Keratinocyte (primary cell): Measurements from ENCODE around the gene SRCIN1. TPM values are rescaled to one million over a fixed set of nuclear protein-coding genes. Genes with fewer than 3 reads are reported as not detected.
"Not testable (repeated sequence)": the region's sequence is repeated elsewhere in the genome, so short reads cannot be mapped to it uniquely, and the experiment has no call there.

Experiments
- DNase-seq: peaks from one replicate; pipeline ENCODE4 v3.0.0-alpha.2; 2011; ENCODE audit warnings: low read depth, missing footprints, low spot score
- FAIRE-seq: peaks from 2 replicates; lab custom pipeline; 2011; peaks lifted over from hg19 to GRCh38; lab: Jason Lieb, UNC
- H2AFZ ChIP-seq: 2 replicates; pipeline ENCODE4 v1.6.0; 2012; ENCODE audit warnings: low read length, control low read depth, inconsistent platforms; ENCODE audit not compliant: control insufficient read depth
- H3K27ac ChIP-seq: 2 replicates; pipeline ENCODE4 v1.5.1; 2011; ENCODE audit warnings: low read length; ENCODE audit not compliant: control insufficient read depth, insufficient read depth
- H3K27me3 ChIP-seq: 3 replicates; pipeline ENCODE4 v1.6.0; 2011; ENCODE audit warnings: low read length; ENCODE audit not compliant: control insufficient read depth, insufficient read depth; ENCODE audit errors: extremely low read depth
- H3K36me3 ChIP-seq, 2 experiments: 2 replicates in 1 of 2; 3 replicates in 1 of 2; pipeline ENCODE4 v1.5.1; 2011; ENCODE audit warnings: low read length in 2 of 2, mild to moderate bottlenecking in 1 of 2; ENCODE audit not compliant: control insufficient read depth in 2 of 2, insufficient read depth in 2 of 2; ENCODE audit errors: extremely low read depth in 1 of 2
- H3K4me1 ChIP-seq: 3 replicates; pipeline ENCODE4 v1.5.1; 2011; ENCODE audit warnings: low read length; ENCODE audit not compliant: control insufficient read depth, insufficient read depth; ENCODE audit errors: extremely low read depth
- H3K4me2 ChIP-seq: 3 replicates; pipeline ENCODE4 v1.6.0; 2011; ENCODE audit warnings: low read depth, low read length; ENCODE audit not compliant: control insufficient read depth, insufficient read depth; ENCODE audit errors: extremely low read depth
- H3K4me3 ChIP-seq, 3 experiments: fragments of 200-600 bp in 1 of 3; sonication (generic) in 1 of 3; 2 replicates in 2 of 3; 3 replicates in 1 of 3; pipeline ENCODE4 v1.5.1; 2011 to 2016; ENCODE audit warnings: low read length in 3 of 3, mild to moderate bottlenecking in 3 of 3, control low read depth in 2 of 3, inconsistent platforms in 1 of 3, low read depth in 1 of 3, mixed read lengths in 1 of 3, mixed run types in 1 of 3, moderate library complexity in 1 of 3; ENCODE audit not compliant: control insufficient read depth in 2 of 3, insufficient read depth in 2 of 3; ENCODE audit errors: extremely low read depth in 1 of 3
- H3K79me2 ChIP-seq: 2 replicates; pipeline ENCODE4 v1.6.0; 2012; ENCODE audit warnings: low read length; ENCODE audit not compliant: control insufficient read depth, insufficient read depth
- H3K9ac ChIP-seq: 3 replicates; pipeline ENCODE4 v1.6.0; 2011; ENCODE audit warnings: low read length; ENCODE audit not compliant: control insufficient read depth, insufficient read depth; ENCODE audit errors: extremely low read depth
- H3K9me1 ChIP-seq: 3 replicates; pipeline ENCODE4 v1.6.0; 2011; ENCODE audit warnings: low read length; ENCODE audit not compliant: control insufficient read depth, insufficient read depth; ENCODE audit errors: extremely low read depth
- H3K9me3 ChIP-seq: 2 replicates; pipeline ENCODE4 v1.5.1; 2012; ENCODE audit warnings: low read depth, low read length; ENCODE audit not compliant: control insufficient read depth
- H4K20me1 ChIP-seq: 3 replicates; pipeline ENCODE4 v1.6.0; 2011; ENCODE audit warnings: low read length; ENCODE audit not compliant: control insufficient read depth, insufficient read depth; ENCODE audit errors: extremely low read depth
- CTCF ChIP-seq, 3 experiments: IDR thresholded peaks in 1 of 3; conservative IDR thresholded peaks in 1 of 3; optimal IDR thresholded peaks in 1 of 3; 2 replicates in 2 of 3; 3 replicates in 1 of 3; pipeline versions ENCODE3 to v1.5.1; 2011; ENCODE audit warnings: low read length in 3 of 3, mild to moderate bottlenecking in 3 of 3, moderate library complexity in 2 of 3, control low read depth in 1 of 3, inconsistent platforms in 1 of 3; ENCODE audit not compliant: insufficient read depth in 2 of 3; ENCODE audit errors: extremely low read depth in 1 of 3
- EZH2 ChIP-seq: IDR thresholded peaks from one replicate; pipeline ENCODE4 v1.6.1; 2012; ENCODE audit warnings: inconsistent platforms, mild to moderate bottlenecking, low read length, moderate library complexity
- dilution Hi-C: fragments of 300-500 bp; cut with MboI; formaldehyde crosslinking; loops from one replicate; pipeline ENCODE4 v1.7.0; 2020; ENCODE audit warnings: low sequenced_read_pairs; ENCODE audit not compliant: extremely low pct_ligation_motif_present
- polyA plus RNA-seq, 5 experiments: library from polyadenylated mRNA; depleted of rRNA in 3 of 5; stranded (reverse) in 3 of 5; stranded (forward) in 1 of 5; unstranded in 1 of 5; fragments of >200 nt; gene quantifications; 1 replicate in 1 of 5; 2 replicates in 3 of 5; 3 replicates in 1 of 5; pipeline versions ENCODE4 v1.2.1 to v1.2.3, GENCODE V29; 2011 to 2012; ENCODE audit warnings: missing spikeins in 2 of 5, low read depth in 1 of 5, low replicate concordance in 1 of 5

The SRCIN1 gene
- polyA plus RNA-seq, 1 donor (not counting 4 experiments of a cell fraction or from before 2014, with no cell fraction given), result 0.37 TPM

- Histone ChIP-seq H3K9me1 (no peaks in the 10 kb centered on the region), H3K9me3 (no peaks in the 10 kb centered on the region), H3K4me1 (no peaks in the 10 kb centered on the region), H3K4me3 (no peak overlapping the region), H4K20me1 (no peaks in the 10 kb centered on the region), H3K36me3 (no peaks in the 10 kb centered on the region), H3K27ac (no peak overlapping the region), H3K27me3 (no peaks in the 10 kb centered on the region), H3K4me2 (no peak overlapping the region), H3K9ac (no peak overlapping the region), H3K79me2 (no peaks in the 10 kb centered on the region), H2AFZ (no peak overlapping the region)
- FAIRE-seq, result no peak
- DNase-seq, result no peak
- TF ChIP-seq CTCF (optimal IDR thresholded peaks at IDR 0.05 in 1 of 3, IDR thresholded peaks at IDR 0.05 in 1 of 3, conservative IDR thresholded peaks at IDR 0.05 in 1 of 3; ENCODE audit: extremely low read depth in 1 of 3, insufficient read depth in 2 of 3, low read length in 3 of 3) (no peak), EZH2 (no peak)
- dilution Hi-C loops, result no loop called here
Measured at GRCh38 chr17:38628441-38628840, 22.7 kb upstream of the SRCIN1 start.

GRCh38 chr17:38627957-38628356, 22.2 kb upstream of the SRCIN1 start:
- Histone ChIP-seq H3K4me3 (no peak overlapping the region), H2AFZ (no peak overlapping the region), H3K9me3 (no peaks in the 10 kb centered on the region), H4K20me1 (no peaks in the 10 kb centered on the region), H3K9ac (no peak overlapping the region), H3K27me3 (no peaks in the 10 kb centered on the region), H3K79me2 (no peaks in the 10 kb centered on the region), H3K4me1 (no peaks in the 10 kb centered on the region), H3K9me1 (no peaks in the 10 kb centered on the region), H3K4me2 (no peak overlapping the region), H3K27ac (no peak overlapping the region), H3K36me3 (no peaks in the 10 kb centered on the region)
- DNase-seq (no peak), FAIRE-seq (no peak)
- dilution Hi-C loops, result no loop called here
- no peak for TF ChIP-seq EZH2
- no peak for TF ChIP-seq CTCF (optimal IDR thresholded peaks at IDR 0.05 in 1 of 3, IDR thresholded peaks at IDR 0.05 in 1 of 3, conservative IDR thresholded peaks at IDR 0.05 in 1 of 3; ENCODE audit: extremely low read depth in 1 of 3, insufficient read depth in 2 of 3, low read length in 3 of 3)

- FAIRE-seq, H3K27ac ChIP-seq, H4K20me1 ChIP-seq, H3K79me2 ChIP-seq, H3K4me1 ChIP-seq, H3K4me2 ChIP-seq, H3K27me3 ChIP-seq, H3K9ac ChIP-seq, H3K9me3 ChIP-seq, H2AFZ ChIP-seq, H3K4me3 ChIP-seq, DNase-seq, H3K9me1 ChIP-seq, H3K36me3 ChIP-seq, dilution Hi-C loops: not testable (repeated sequence)
Measured at GRCh38 chr17:38626606-38627226, 21.0 kb upstream of the SRCIN1 start.
